GM19043 (cell line): ENCODE measurements around the gene AGR3.

Experiments used
- ATAC-seq: cut with Tn5 transposase; IDR thresholded peaks from one replicate; pipeline ENCODE4 v1.9.1; 2021; ENCODE audit warnings: low read depth; ENCODE audit not compliant: unreplicated experiment

AGR3 gene

GRCh38 chr7:16881844-16882243 is at the start of gene AGR3:
AGR3 (minus strand) TSS chr7:16881983; CDS start chr7:16878618, 3,365 bp downstream.
- ATAC-seq = no peak

DNA sequence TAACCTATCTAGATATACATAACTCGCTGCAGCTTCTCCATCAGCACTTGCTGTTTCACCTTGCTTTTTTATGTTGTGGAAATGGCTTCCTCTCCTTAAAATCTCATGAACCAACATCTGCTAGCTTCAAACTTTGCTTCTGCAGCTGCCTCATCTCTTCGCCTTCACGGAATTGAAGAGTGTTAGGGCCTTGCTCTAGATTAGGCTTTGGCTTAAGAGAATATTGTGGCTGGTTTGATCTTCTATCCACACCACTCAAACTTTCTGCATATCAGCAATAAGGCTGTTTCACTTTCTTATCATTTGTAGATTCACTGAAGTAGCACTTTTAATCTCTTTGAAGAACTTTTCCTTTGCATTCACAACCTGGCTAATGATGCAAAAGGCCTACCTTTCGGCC is 49.2 kb upstream of the AGR3 start:
- ATAC-seq = no peak

DNA sequence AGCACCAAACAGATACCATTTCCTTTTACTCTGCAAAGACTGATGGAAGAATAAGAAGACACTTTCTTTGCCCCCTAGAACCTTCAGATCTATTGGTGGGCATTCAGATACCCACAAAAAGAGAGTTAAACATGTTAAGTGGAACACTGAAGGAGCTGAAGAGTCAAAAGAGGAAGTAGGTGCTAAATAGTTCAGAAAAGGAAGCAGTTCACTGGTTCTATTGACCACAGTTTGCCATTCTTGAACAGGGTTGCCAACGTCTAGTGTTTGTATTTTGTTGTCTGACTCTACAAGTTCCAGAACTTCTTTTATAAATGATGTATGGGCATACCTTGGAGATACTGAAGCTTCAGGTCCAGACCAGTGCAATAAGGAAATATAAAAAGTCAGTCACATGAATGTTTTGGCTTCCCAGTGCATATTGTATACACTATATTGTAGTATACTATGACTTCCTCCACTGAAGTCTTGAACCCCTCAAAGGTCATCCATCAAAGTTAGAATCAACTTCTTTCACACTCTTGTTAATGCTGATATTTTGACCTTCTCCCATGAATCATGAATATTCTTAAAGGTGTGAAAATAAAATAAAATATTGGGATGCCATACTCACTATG is 47.5 kb upstream of the AGR3 start:
- peak; percentile 72 for ATAC-seq

- no peak for ATAC-seq
Observed at GRCh38 chr7:16926861-16927260, 45.1 kb upstream of the AGR3 start.

DNA sequence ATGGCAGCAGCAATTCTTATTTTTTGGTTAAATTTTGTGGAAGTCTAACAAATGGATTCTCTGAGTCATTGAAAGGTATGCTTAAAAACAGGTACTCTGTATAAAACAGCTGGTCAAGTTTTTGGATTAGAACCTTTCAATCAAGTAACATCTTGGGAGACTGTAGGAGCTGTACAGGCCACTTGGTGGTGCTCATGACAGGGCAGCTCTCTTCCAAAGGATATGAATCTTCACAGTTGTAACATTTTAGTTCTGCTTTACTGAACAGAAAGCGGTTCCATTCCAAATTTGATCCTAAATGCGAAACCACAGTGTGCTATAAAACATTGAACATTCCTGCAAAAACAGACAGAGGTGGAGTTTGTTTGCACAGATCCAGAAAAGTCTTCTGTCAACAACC is 44.5 kb upstream of the AGR3 start:
- ATAC-seq = peak; percentile 47

GRCh38 chr7:16925609-16926008 is 43.8 kb upstream of the AGR3 start:
- no peak for ATAC-seq

DNA sequence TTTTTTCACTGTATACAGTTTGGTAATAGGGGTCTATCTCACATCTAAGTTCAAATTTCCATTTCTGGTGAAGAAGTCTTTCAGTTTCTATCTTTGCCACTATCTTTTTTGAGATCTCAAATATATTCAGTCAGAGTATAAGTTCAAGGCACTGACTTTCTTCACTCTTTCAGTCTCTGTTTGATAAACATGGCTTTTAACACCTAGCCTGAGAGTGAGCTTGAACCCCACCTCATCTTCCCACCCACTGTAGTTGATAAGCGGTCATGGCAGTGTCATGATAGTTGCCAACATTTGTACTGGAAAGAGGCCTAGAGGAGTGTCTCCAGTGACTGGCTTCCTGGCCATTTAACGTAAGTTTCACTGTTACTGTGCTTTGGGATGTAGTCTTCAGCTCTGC is 41.2 kb upstream of the AGR3 start:
- no peak for ATAC-seq

- ATAC-seq = no peak
Observed at GRCh38 chr7:16921644-16922257, 40.0 kb upstream of the AGR3 start.

- no peak for ATAC-seq
Observed at GRCh38 chr7:16921151-16921550, 39.4 kb upstream of the AGR3 start.

DNA sequence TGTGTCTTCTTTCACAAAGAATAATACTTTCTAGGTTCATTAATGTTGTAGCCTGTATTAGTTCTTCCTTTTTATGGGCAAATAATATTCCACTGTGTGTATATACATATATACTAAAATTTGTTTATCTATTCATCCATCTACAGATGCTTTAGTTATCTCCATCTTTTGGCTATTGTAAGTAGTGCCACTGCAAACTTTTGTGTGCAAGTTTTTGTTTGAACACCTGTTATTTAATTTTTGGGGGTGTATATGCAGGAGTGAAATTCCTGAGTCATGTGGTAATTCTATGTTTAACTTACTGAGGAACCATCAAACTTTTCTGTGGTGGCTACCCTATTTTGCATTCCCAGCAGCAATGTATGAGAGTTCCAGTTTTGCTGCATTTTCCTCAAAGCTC is 37.7 kb upstream of the AGR3 start:
- no peak for ATAC-seq

DNA sequence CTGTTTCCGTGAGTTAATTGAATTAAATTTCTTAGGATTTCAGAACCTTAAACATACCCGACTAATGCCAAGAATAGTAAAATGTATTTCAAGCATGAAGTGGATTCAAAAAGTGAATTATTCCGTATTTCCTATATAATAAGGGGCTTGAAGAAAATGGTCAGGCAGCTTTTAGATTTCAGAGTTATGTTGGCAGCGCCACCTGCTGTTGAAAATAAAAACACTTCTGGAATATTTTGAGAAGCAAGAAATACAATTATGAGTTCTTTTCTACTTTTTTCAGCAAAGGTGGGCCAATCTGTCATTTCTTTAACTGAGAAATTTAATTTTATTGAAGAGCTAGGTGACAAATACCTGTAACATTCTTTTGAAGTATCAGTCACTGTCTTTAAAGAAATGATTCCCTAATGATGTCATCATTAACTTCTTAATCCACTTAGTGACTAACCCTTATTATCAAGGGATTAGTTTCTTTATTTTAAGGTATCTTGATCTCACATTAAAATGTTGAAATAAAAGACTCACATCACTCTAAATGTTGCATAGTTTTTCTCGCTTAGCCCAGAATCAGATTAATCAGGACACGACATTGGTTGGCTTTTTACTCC is 36.6 kb upstream of the AGR3 start:
- no peak for ATAC-seq

GRCh38 chr7:16916738-16917137 is 35.0 kb upstream of the AGR3 start:
- ATAC-seq = no peak

DNA sequence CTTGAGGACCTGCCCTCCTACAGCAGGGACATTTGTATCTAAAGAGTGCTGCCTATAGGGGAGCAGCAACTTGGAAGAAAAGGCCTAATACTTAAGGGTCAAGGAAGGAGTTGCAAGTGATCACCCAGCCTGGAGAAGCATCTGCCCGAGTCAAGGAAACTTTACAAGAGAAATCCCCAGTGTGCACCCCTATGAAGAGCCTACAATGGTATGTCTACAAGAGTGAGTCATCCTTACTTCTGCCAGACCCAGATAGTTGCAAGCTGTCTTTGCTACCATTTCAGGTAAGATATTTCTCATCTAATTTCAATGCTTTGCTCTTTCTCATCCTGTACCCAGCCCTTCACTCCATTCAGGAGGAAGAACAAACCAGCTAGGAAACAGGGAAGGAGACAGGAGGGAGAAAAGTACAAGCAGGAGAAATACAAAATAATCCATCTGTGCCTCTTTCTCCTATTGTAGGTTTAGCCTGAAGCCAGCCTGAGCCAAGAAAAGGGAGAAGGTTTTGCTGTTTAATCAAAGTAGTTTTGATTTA is 34.4 kb upstream of the AGR3 start:
- ATAC-seq = no peak

DNA sequence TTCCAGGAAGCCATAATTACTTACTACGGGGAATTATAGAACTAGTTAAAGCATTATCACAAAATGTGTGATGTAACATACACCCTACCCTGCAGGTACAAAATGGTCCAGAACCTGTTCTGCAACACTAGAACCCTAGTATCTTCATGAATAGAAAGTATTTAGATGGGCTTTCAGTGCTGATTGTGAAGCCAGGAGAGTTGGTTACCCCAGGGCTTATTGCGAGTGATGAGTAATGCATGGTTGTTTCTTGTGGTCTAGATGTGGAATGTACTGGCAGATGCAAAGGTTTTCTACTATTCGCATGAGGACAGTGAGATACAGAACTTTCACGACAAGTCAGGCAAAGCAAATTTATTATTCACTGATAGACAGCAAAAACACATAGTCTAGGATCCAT is 33.6 kb upstream of the AGR3 start:
- no peak for ATAC-seq

- no peak for ATAC-seq
Observed at GRCh38 chr7:16914771-16915170, 33.0 kb upstream of the AGR3 start.

- ATAC-seq = no peak
Observed at GRCh38 chr7:16913643-16914042, 31.9 kb upstream of the AGR3 start.

- no peak for ATAC-seq
Observed at GRCh38 chr7:16912540-16912939, 30.8 kb upstream of the AGR3 start.

- no peak for ATAC-seq
Observed at GRCh38 chr7:16908561-16908960, 26.8 kb upstream of the AGR3 start.

DNA sequence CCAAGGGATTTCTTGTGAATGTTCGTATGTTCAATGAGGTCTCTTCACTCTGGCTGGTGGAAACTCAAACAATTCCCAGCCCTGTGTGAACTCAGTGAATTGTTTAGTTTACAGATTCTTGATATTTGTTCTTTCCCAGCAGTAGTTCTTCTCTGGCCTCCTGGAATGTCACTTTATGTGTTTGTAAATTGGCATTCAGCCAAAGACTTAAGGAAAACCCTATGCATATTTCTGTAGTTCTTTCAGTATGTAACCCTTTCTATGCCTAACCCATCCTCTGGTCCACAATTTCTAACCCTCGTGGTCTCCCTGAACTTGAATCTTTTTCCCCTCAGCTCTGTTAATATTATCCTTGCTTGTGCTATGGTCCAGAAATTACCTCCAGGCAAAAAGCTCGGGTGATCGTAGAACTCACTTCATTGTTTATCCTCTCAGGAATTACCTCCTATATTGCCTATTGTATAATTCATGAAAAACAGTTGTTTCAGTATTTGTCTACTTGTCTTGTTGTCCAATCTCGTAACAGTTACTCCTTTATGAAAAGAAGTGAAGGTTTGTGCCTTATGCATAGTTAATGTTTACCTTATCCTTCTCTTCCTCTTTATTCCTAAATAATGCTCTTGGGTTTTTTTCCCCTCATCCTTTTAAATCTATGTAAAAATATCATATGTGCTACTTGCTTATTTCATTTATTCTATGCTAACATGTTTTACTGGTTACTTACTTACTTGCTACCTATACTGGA is 23.7 kb upstream of the AGR3 start:
- ATAC-seq = no peak

GRCh38 chr7:16904076-16904475 is 22.3 kb upstream of the AGR3 start:
- no peak for ATAC-seq

GRCh38 chr7:16900209-16900768 is 18.5 kb upstream of the AGR3 start:
- no peak for ATAC-seq
